ENCODE data around the gene DOCK11. TPM values are rescaled to one million over a fixed set of nuclear protein-coding genes. Genes with fewer than 3 reads are reported as not detected.
"Not testable (repeated sequence)": the region's sequence is repeated elsewhere in the genome, so short reads cannot be mapped to it uniquely, and the experiment has no call there.

The DOCK11 gene
- total RNA-seq, 4 donors from 2014 or later: 30.0 to 50.7 (median 35.7) TPM

GRCh38 chrX:118484216-118484903 is 11.3 kb upstream of the DOCK11 start:
- Histone ChIP-seq H3K36me3 (no peaks in the 10 kb centered on the region), H3K9me3 (no peaks in the 10 kb centered on the region), H3K4me3 (no peak overlapping the region), H3K27ac (no peak overlapping the region), H3K27me3 (no peaks in the 10 kb centered on the region), H3K4me1 (no peaks in the 10 kb centered on the region)
- WGBS, 2 donors: 71 to 85% methylated on average over 4 to 9 of the region's 9 CpGs
- no peak for DNase-seq (ENCODE audit: low spot score in 2 of 2)
- TF ChIP-seq, protein P1, sequence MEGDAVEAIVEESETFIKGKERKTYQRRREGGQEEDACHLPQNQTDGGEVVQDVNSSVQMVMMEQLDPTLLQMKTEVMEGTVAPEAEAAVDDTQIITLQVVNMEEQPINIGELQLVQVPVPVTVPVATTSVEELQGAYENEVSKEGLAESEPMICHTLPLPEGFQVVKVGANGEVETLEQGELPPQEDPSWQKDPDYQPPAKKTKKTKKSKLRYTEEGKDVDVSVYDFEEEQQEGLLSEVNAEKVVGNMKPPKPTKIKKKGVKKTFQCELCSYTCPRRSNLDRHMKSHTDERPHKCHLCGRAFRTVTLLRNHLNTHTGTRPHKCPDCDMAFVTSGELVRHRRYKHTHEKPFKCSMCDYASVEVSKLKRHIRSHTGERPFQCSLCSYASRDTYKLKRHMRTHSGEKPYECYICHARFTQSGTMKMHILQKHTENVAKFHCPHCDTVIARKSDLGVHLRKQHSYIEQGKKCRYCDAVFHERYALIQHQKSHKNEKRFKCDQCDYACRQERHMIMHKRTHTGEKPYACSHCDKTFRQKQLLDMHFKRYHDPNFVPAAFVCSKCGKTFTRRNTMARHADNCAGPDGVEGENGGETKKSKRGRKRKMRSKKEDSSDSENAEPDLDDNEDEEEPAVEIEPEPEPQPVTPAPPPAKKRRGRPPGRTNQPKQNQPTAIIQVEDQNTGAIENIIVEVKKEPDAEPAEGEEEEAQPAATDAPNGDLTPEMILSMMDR (IDR thresholded peaks at IDR 0.05): no peak
- TF ChIP-seq EP300 (IDR thresholded peaks at IDR 0.05) (no peak), POLR2A (IDR thresholded peaks at IDR 0.05) (no peak)

DNA sequence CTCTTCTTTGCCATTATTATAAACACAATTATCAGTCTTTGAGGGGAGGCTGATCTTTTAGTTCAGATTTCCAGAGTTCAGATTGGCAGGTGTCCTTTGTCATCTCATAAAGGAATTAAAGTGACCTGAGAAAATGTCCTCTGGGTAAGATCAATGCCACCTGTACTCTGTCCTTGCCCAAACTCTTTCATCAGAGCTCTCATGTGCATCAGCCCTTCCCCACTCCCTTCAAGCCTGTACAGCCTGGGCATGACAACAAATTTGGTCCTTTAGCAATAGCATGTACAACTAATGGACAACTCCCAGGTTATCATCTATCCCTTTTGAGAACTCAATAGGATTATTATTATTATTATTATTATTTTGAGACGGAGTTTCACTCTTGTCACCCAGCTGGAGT is 8.9 kb upstream of the DOCK11 start:
- not testable (repeated sequence) for H3K27me3 ChIP-seq; H3K36me3 ChIP-seq; H3K9me3 ChIP-seq; H3K4me3 ChIP-seq; DNase-seq (ENCODE audit: low spot score in 2 of 2); H3K27ac ChIP-seq; H3K4me1 ChIP-seq
- WGBS, 2 donors: 85 to 93% methylated on average over 1 of the region's 1 CpG

- 77 to 88% methylated on average over 3 of the region's 3 CpGs for WGBS, 2 donors
- Histone ChIP-seq H3K9me3 (no peaks in the 10 kb centered on the region), H3K4me3 (no peak overlapping the region), H3K4me1 (peaks cover 0 to 4% (median 0%) of the 10 kb centered on the region in 4 donors), H3K27me3 (no peaks in the 10 kb centered on the region), H3K36me3 (no peaks in the 10 kb centered on the region), H3K27ac (no peak overlapping the region)
- no peak for TF ChIP-seq POLR2A (IDR thresholded peaks at IDR 0.05)
- TF ChIP-seq EP300 (IDR thresholded peaks at IDR 0.05): no peak
- TF ChIP-seq, protein P1 (IDR thresholded peaks at IDR 0.05): no peak
- no peak for DNase-seq (ENCODE audit: low spot score in 2 of 2)
Observed at GRCh38 chrX:118493016-118493415, 2.6 kb upstream of the DOCK11 start.

DNA sequence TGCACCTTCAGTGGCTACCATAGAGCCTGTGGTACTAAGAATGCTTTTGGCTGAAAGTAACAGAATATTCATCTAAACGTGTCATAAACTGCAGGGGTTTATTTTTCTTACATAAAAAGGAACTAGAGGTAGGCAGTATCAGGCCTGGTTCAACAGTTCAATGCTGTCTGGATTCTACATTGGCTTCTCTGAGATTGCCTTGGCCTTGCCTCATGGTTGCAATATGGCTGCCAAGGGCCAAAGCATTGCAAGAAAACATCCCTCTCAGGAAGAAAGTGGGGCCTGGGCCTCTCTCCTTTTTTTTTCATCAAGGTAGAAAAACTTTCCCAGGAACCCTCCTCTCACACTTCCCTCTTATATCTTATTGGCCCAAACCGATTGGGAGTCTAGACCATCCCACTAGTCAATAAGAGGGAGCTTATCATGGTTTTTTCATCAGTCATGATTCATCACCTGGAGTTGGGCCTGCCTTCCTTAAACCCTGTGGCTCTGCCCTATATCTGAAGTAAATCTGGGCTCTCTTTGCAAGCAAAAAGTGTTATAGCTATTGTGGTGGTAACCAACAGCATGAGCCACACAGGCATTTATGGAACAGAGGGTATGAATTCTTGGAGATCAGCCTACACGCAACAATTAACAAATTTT is 1.8 kb upstream of the DOCK11 start:
- TF ChIP-seq, protein P1 (IDR thresholded peaks at IDR 0.05): no peak
- TF ChIP-seq EP300 (IDR thresholded peaks at IDR 0.05): no peak
- no peak for TF ChIP-seq POLR2A (IDR thresholded peaks at IDR 0.05)
- H3K27me3 ChIP-seq: no peaks in the 10 kb centered on the region
- peak overlapping the region in 1 of 4 donors; percentile 89 for H3K27ac ChIP-seq
- no peaks in the 10 kb centered on the region for H3K36me3 ChIP-seq
- DNase-seq (ENCODE audit: low spot score in 2 of 2): no peak
- H3K4me3 ChIP-seq: no peak overlapping the region
- 70 to 94% methylated on average over 3 of the region's 3 CpGs for WGBS, 2 donors
- peaks cover 0 to 6% (median 0%) of the 10 kb centered on the region in 4 donors for H3K4me1 ChIP-seq
- no peaks in the 10 kb centered on the region for H3K9me3 ChIP-seq

GRCh38 chrX:118495958-118496762 is 545 bp downstream of the DOCK11 start:
- H3K27ac ChIP-seq: peak overlapping the region; percentile 79 to 89 (median 83)
- peaks cover 0 to 6% (median 0%) of the 10 kb centered on the region in 4 donors for H3K4me1 ChIP-seq
- H3K36me3 ChIP-seq: no peaks in the 10 kb centered on the region
- H3K27me3 ChIP-seq: peaks cover 0 to 12% of the 10 kb centered on the region in 2 donors
- 0 to 33% methylated on average over 18 to 50 of the region's 81 CpGs for WGBS, 2 donors
- peak in 1 of 2 donors; percentile 24 for TF ChIP-seq POLR2A (IDR thresholded peaks at IDR 0.05)
- TF ChIP-seq EP300 (IDR thresholded peaks at IDR 0.05): peak in 1 of 2 donors; percentile 24
- TF ChIP-seq, protein P1 (IDR thresholded peaks at IDR 0.05): no peak
- peak overlapping the region; percentile 42 to 88 (median 64) for H3K4me3 ChIP-seq
- peak in 1 of 2 donors; percentile 39 for DNase-seq (ENCODE audit: low spot score in 2 of 2)
- no peaks in the 10 kb centered on the region for H3K9me3 ChIP-seq
